ENCODE data around the gene WAC.
"Not testable (repeated sequence)": the region's sequence is repeated elsewhere in the genome, so short reads cannot be mapped to it uniquely, and the experiment has no call there.

The WAC gene

GRCh38 chr10:28604567-28605536, 71.9 kb downstream of the WAC start:
- TF ChIP-seq, protein P1, sequence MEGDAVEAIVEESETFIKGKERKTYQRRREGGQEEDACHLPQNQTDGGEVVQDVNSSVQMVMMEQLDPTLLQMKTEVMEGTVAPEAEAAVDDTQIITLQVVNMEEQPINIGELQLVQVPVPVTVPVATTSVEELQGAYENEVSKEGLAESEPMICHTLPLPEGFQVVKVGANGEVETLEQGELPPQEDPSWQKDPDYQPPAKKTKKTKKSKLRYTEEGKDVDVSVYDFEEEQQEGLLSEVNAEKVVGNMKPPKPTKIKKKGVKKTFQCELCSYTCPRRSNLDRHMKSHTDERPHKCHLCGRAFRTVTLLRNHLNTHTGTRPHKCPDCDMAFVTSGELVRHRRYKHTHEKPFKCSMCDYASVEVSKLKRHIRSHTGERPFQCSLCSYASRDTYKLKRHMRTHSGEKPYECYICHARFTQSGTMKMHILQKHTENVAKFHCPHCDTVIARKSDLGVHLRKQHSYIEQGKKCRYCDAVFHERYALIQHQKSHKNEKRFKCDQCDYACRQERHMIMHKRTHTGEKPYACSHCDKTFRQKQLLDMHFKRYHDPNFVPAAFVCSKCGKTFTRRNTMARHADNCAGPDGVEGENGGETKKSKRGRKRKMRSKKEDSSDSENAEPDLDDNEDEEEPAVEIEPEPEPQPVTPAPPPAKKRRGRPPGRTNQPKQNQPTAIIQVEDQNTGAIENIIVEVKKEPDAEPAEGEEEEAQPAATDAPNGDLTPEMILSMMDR (IDR thresholded peaks at IDR 0.05; ENCODE audit: low read depth, low read length, missing control alignments) = no peak
- H3K4me3 ChIP-seq (replicated peaks; ENCODE audit: low read depth, low read length) = no peak overlapping the region
- DNase-seq (ENCODE audit: extremely low read depth, low read depth) = no peak

DNA sequence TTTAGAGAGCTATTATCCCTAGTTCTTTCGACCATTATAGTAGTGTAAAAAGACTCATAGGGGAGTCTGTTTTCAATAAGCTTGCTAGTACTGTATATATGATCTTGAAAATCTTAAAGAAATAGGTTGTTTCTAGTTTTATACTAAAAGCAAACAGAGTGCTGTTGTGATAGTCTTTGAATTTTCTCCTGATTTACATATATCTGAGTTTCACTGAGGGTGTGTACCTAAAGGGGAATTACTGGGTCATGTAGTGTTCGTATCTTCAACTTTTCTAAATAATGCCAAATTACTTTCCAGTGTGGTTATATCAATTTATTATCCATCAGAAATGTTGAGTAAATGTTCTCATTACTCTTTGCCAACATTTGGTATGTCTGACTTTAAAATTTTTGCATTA, 73.7 kb downstream of the WAC start:
- TF ChIP-seq, protein P1 (IDR thresholded peaks at IDR 0.05; ENCODE audit: low read depth, low read length, missing control alignments) = no peak
- no peak overlapping the region for H3K4me3 ChIP-seq (replicated peaks; ENCODE audit: low read depth, low read length)
- no peak for DNase-seq (ENCODE audit: extremely low read depth, low read depth)

DNA sequence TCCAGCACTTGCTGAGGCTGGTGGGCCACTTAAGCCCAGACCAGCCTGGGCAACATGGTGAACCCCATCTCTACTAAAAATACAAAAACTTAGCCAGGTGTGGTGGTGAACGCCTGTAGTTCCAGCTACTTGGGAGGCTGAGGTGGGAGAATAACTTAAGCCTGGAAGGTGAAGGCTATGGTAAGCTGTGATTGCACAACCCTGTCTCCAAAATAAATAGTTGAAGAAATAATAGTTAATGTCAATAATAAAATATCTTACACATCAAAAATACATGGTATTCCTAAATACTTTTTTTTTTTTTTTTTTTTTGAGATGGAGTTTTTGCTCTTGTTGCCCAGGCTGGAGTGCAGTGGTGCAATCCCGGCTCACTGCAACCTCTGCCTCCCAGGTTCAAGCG, 76.7 kb downstream of the WAC start:
- H3K4me3 ChIP-seq (replicated peaks; ENCODE audit: low read depth, low read length); DNase-seq (ENCODE audit: extremely low read depth, low read depth): not testable (repeated sequence)

GRCh38 chr10:28612877-28613276, 80.0 kb downstream of the WAC start:
- H3K4me3 ChIP-seq (replicated peaks; ENCODE audit: low read depth, low read length) = no peak overlapping the region
- TF ChIP-seq, protein P1 (IDR thresholded peaks at IDR 0.05; ENCODE audit: low read depth, low read length, missing control alignments) = no peak
- no peak for DNase-seq (ENCODE audit: extremely low read depth, low read depth)

GRCh38 chr10:28616514-28616913, 83.6 kb downstream of the WAC start:
- DNase-seq (ENCODE audit: extremely low read depth, low read depth) = no peak
- H3K4me3 ChIP-seq (replicated peaks; ENCODE audit: low read depth, low read length) = no peak overlapping the region
- TF ChIP-seq, protein P1 (IDR thresholded peaks at IDR 0.05; ENCODE audit: low read depth, low read length, missing control alignments) = no peak

DNA sequence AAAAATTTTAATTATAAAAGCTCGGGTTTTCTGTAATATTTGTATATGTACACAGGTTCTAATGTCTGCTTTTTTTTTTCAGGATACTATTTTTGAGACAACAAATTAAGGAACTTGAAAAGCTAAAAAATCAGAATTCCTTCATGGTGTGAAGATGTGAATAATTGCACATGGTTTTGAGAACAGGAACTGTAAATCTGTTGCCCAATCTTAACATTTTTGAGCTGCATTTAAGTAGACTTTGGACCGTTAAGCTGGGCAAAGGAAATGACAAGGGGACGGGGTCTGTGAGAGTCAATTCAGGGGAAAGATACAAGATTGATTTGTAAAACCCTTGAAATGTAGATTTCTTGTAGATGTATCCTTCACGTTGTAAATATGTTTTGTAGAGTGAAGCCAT, 86.5 kb downstream of the WAC start:
- no peak for DNase-seq (ENCODE audit: extremely low read depth, low read depth)
- no peak overlapping the region for H3K4me3 ChIP-seq (replicated peaks; ENCODE audit: low read depth, low read length)
- TF ChIP-seq, protein P1 (IDR thresholded peaks at IDR 0.05; ENCODE audit: low read depth, low read length, missing control alignments) = no peak

GRCh38 chr10:28620251-28620650, 87.3 kb downstream of the WAC start:
- H3K4me3 ChIP-seq (replicated peaks; ENCODE audit: low read depth, low read length) = no peak overlapping the region
- no peak for DNase-seq (ENCODE audit: extremely low read depth, low read depth)
- TF ChIP-seq, protein P1 (IDR thresholded peaks at IDR 0.05; ENCODE audit: low read depth, low read length, missing control alignments) = no peak

Data from HFF-Myc (cell line).